Ishikawa (cell line): ENCODE results near the gene IFNGR2.

Source experiments
- EP300 ChIP-seq: IDR thresholded peaks from 2 replicates; pipeline ENCODE4 v1.6.1; 2012; ENCODE audit warnings: borderline replicate concordance
- TCF12 ChIP-seq: IDR thresholded peaks from 2 replicates; pipeline ENCODE4 v1.6.1; 2012; ENCODE audit warnings: low read depth

DNA sequence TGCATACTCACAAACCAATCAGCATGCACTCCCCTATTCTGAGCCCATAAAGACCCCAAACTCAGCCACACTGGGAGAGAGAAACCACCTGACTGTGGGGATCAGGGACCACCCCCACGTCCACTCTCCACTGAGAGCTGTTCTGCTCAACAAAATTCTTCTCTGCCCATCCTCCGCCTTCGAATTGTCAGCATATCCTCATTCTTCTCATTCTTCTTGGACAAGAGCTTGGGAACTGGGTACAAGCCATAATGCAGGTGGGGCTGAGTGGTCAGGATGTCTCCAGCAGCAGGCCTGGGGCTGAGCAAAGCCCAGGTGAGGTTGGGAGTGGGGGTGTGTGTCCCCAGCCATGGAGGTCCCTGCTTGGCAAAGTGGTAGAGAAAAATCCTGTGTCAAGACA is 34.6 kb upstream of the IFNGR2 start:
- no peak for TF ChIP-seq EP300
- TF ChIP-seq TCF12, result no peak
